ENCODE data around the gene HES5.

DNA sequence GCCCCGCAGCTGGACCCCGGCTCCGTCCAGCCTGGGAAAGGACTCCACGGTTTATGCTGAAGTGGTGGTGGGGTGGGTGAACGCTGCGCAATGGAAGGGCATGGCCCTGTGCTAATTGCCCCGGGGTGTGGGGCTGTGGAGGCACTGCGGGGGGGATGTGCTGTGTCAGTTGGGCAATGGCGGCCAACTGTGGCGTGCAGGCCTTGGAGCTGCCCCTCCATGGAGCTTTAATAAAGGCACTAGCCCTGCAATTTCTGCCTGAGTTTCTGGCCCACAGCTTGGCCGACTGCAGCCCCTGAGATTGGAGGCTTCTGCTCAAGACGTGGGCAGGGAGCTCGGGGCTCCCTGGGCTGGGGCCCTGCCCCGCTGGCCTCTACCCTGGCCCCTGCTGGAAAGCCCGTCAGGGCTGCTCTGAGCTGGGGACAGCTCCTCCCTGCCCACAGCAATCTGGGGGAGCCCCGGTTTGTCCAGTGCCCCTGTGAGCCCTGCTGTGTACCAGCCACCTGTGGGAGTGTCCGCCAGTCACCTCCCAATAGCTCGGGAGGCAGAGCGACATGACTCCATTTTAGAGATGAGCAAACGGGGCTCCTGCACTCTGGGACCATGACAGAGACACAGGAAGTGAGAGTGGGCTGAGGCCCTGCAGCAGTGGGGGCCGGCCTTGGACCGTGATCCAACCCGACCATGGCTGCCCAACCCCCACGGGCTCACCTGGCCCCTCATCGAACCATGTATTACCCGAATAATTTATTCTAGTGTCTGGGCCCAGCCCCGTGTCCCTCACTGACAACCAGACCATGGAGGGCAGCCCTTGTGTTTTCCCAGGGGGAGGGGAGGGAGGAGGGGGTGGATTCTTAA is 17.4 kb upstream of the HES5 start:
- TF ChIP-seq, protein P1, sequence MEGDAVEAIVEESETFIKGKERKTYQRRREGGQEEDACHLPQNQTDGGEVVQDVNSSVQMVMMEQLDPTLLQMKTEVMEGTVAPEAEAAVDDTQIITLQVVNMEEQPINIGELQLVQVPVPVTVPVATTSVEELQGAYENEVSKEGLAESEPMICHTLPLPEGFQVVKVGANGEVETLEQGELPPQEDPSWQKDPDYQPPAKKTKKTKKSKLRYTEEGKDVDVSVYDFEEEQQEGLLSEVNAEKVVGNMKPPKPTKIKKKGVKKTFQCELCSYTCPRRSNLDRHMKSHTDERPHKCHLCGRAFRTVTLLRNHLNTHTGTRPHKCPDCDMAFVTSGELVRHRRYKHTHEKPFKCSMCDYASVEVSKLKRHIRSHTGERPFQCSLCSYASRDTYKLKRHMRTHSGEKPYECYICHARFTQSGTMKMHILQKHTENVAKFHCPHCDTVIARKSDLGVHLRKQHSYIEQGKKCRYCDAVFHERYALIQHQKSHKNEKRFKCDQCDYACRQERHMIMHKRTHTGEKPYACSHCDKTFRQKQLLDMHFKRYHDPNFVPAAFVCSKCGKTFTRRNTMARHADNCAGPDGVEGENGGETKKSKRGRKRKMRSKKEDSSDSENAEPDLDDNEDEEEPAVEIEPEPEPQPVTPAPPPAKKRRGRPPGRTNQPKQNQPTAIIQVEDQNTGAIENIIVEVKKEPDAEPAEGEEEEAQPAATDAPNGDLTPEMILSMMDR (IDR thresholded peaks at IDR 0.05) = no peak
- TF ChIP-seq POLR2AphosphoS5 (IDR thresholded peaks at IDR 0.05) = no peak
